SK-N-SH (cell line): ENCODE data around the gene SMIM27.

Source experiments
- TF ChIP-seq, protein P1 (sequence below): fragments of 200-600 bp; sonication (generic); IDR thresholded peaks from 2 replicates; pipeline ENCODE4 v1.6.1; 2017; ENCODE audit warnings: antibody characterized with exemption, mild to moderate bottlenecking, moderate library complexity
- TF ChIP-seq, protein P2 (sequence below): IDR thresholded peaks from 2 replicates; pipeline ENCODE4 v1.4.0; 2012; ENCODE audit warnings: low read depth, borderline replicate concordance
- TF ChIP-seq, protein P3 (sequence below): IDR thresholded peaks from 2 replicates; pipeline ENCODE4 v1.4.0; 2012; ENCODE audit warnings: low read depth, borderline replicate concordance

DNA sequence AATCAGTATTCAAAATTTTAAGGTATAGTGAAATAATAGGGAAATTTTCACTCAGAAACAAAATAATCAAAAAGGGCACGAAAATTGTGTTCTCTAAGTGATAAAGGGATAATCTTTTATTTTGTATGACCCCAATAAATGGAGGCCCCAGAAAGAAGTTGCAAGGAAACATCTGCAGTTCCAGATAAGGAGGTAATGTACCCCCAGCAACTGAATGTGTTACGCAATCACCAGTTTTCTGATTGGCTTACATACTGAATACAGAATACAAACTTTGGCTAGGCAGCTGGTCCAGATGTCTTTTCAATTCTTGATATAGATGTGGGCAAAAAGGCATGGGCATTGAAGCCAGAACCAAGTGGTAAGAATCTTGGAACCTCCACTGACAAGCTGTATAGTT, 2.0 kb downstream of the SMIM27 start:
- TF ChIP-seq, protein P1, sequence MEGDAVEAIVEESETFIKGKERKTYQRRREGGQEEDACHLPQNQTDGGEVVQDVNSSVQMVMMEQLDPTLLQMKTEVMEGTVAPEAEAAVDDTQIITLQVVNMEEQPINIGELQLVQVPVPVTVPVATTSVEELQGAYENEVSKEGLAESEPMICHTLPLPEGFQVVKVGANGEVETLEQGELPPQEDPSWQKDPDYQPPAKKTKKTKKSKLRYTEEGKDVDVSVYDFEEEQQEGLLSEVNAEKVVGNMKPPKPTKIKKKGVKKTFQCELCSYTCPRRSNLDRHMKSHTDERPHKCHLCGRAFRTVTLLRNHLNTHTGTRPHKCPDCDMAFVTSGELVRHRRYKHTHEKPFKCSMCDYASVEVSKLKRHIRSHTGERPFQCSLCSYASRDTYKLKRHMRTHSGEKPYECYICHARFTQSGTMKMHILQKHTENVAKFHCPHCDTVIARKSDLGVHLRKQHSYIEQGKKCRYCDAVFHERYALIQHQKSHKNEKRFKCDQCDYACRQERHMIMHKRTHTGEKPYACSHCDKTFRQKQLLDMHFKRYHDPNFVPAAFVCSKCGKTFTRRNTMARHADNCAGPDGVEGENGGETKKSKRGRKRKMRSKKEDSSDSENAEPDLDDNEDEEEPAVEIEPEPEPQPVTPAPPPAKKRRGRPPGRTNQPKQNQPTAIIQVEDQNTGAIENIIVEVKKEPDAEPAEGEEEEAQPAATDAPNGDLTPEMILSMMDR: no peak
- TF ChIP-seq, protein P2, sequence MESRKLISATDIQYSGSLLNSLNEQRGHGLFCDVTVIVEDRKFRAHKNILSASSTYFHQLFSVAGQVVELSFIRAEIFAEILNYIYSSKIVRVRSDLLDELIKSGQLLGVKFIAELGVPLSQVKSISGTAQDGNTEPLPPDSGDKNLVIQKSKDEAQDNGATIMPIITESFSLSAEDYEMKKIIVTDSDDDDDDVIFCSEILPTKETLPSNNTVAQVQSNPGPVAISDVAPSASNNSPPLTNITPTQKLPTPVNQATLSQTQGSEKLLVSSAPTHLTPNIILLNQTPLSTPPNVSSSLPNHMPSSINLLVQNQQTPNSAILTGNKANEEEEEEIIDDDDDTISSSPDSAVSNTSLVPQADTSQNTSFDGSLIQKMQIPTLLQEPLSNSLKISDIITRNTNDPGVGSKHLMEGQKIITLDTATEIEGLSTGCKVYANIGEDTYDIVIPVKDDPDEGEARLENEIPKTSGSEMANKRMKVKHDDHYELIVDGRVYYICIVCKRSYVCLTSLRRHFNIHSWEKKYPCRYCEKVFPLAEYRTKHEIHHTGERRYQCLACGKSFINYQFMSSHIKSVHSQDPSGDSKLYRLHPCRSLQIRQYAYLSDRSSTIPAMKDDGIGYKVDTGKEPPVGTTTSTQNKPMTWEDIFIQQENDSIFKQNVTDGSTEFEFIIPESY: no peak
- TF ChIP-seq, protein P3, sequence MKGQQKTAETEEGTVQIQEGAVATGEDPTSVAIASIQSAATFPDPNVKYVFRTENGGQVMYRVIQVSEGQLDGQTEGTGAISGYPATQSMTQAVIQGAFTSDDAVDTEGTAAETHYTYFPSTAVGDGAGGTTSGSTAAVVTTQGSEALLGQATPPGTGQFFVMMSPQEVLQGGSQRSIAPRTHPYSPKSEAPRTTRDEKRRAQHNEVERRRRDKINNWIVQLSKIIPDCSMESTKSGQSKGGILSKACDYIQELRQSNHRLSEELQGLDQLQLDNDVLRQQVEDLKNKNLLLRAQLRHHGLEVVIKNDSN: no peak
